Hepatocyte (in vitro differentiated cells): ENCODE results near the gene PIN1.

ENCODE experiments used
- CTCF ChIP-seq: fragments of 200-600 bp; sonication (generic); IDR thresholded peaks from 2 replicates; pipeline ENCODE4 v1.5.1; 2016; ENCODE audit warnings: antibody characterized with exemption, mild to moderate bottlenecking; ENCODE audit not compliant: poor library complexity
- EZH2 ChIP-seq: fragments of 200-600 bp; sonication (generic); IDR thresholded peaks from 2 replicates; pipeline ENCODE4 v1.6.1; 2016; ENCODE audit warnings: antibody characterized with exemption, mild to moderate bottlenecking, borderline replicate concordance

DNA sequence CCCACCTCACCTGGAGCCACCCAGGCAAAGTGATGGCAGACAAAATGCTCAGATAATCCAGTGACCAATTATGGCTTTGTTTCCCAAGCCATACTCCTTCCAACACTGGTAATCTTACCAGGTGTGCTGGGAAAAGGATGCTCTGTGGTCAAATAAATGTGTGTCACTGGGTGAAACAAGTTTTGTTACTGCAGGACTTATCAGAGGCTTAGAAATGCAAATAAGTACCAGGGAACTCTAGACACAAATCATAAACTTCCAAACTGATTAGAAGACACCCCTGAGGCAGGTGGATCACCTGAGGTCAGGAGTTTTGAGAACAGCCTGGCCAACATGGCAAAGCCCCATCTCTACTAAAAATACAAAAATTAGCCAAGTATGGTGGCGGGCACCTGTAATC lies 26.4 kb downstream of the PIN1 start:
- TF ChIP-seq CTCF (no peak), EZH2 (no peak)
